Measurements from ENCODE around the gene NLGN1.
A peak's percentile ranks its signal among the peaks of the same experiment; 100 is the strongest.

Gene NLGN1

GRCh38 chr3:173986861-173987410 is 589.4 kb downstream of the NLGN1 start:
- no peak for DNase-seq (ENCODE audit: low read depth)

GRCh38 chr3:173988909-173989308 is 591.4 kb downstream of the NLGN1 start:
- DNase-seq (ENCODE audit: low read depth), result no peak

- DNase-seq (ENCODE audit: low read depth), result no peak
These were observed 594.9 kb downstream of the NLGN1 start for GRCh38 chr3:173992416-173992815.

- DNase-seq (ENCODE audit: low read depth), result peak; percentile 20
These were observed 595.8 kb downstream of the NLGN1 start for GRCh38 chr3:173993299-173993698.

- no peak for DNase-seq (ENCODE audit: low read depth)
These were observed 603.1 kb downstream of the NLGN1 start for GRCh38 chr3:174000675-174001074.

GRCh38 chr3:174002543-174002942 is 605.0 kb downstream of the NLGN1 start:
- no peak for DNase-seq (ENCODE audit: low read depth)

GRCh38 chr3:174010907-174011306 is 613.4 kb downstream of the NLGN1 start:
- no peak for DNase-seq (ENCODE audit: low read depth)

- DNase-seq (ENCODE audit: low read depth), result peak; percentile 74
These were observed 618.6 kb downstream of the NLGN1 start for GRCh38 chr3:174016186-174016585.

- no peak for DNase-seq (ENCODE audit: low read depth)
These were observed 622.6 kb downstream of the NLGN1 start for GRCh38 chr3:174020156-174020555.

- DNase-seq (ENCODE audit: low read depth), result no peak
These were observed 625.9 kb downstream of the NLGN1 start for GRCh38 chr3:174023421-174023820.

GRCh38 chr3:174028673-174029072 is 631.1 kb downstream of the NLGN1 start:
- DNase-seq (ENCODE audit: low read depth), result no peak

GRCh38 chr3:174035328-174035886 is 637.9 kb downstream of the NLGN1 start:
- no peak for DNase-seq (ENCODE audit: low read depth)

- DNase-seq (ENCODE audit: low read depth), result no peak
These were observed 648.8 kb downstream of the NLGN1 start for GRCh38 chr3:174046311-174046710.

- DNase-seq (ENCODE audit: low read depth), result no peak
These were observed 651.9 kb downstream of the NLGN1 start for GRCh38 chr3:174049472-174049871.

GRCh38 chr3:174051191-174051590 is 653.6 kb downstream of the NLGN1 start:
- no peak for DNase-seq (ENCODE audit: low read depth)

GRCh38 chr3:174058804-174059203 is 661.3 kb downstream of the NLGN1 start:
- DNase-seq (ENCODE audit: low read depth), result no peak

- no peak for DNase-seq (ENCODE audit: low read depth)
These were observed 662.9 kb downstream of the NLGN1 start for GRCh38 chr3:174060431-174060830.

GRCh38 chr3:174061162-174061561 is 663.6 kb downstream of the NLGN1 start:
- no peak for DNase-seq (ENCODE audit: low read depth)

- no peak for DNase-seq (ENCODE audit: low read depth)
These were observed 664.2 kb downstream of the NLGN1 start for GRCh38 chr3:174061731-174062130.

- no peak for DNase-seq (ENCODE audit: low read depth)
These were observed 665.4 kb downstream of the NLGN1 start for GRCh38 chr3:174062923-174063322.

GRCh38 chr3:174068035-174068434 is 670.5 kb downstream of the NLGN1 start:
- DNase-seq (ENCODE audit: low read depth), result no peak

GRCh38 chr3:174072675-174073074 is 675.1 kb downstream of the NLGN1 start:
- DNase-seq (ENCODE audit: low read depth), result no peak

GRCh38 chr3:174083706-174084105 is 686.2 kb downstream of the NLGN1 start:
- no peak for DNase-seq (ENCODE audit: low read depth)

- no peak for DNase-seq (ENCODE audit: low read depth)
These were observed 692.0 kb downstream of the NLGN1 start for GRCh38 chr3:174089592-174089991.
